ENCODE results near the gene PAQR7. TPM values are rescaled to one million over a fixed set of nuclear protein-coding genes. Genes with fewer than 3 reads are reported as not detected.

Gene PAQR7
- polyA plus RNA-seq, 1 donor from 2014 or later, result 4.1 TPM

GRCh38 chr1:25873120-25873519 lies 2.4 kb downstream of the PAQR7 start:
- Histone ChIP-seq H3K9ac (ENCODE audit: low read length) (no peak overlapping the region), H3K36me3 (ENCODE audit: insufficient read depth, low read length) (no peaks in the 10 kb centered on the region), H3K4me3 (ENCODE audit: low read length) (no peak overlapping the region), H3K9me2 (ENCODE audit: insufficient read depth, low read length) (no peaks in the 10 kb centered on the region), H3K27ac (ENCODE audit: low read length) (no peak overlapping the region), H3F3A (ENCODE audit: insufficient read depth, low read length, poor library complexity, severe bottlenecking) (no peaks in the 10 kb centered on the region), H3K4me2 (ENCODE audit: low read length) (no peak overlapping the region), H3K9me3 (ENCODE audit: low read length) (no peaks in the 10 kb centered on the region), H4K20me1 (ENCODE audit: insufficient read depth) (no peaks in the 10 kb centered on the region), H3K27me3 (ENCODE audit: insufficient read depth, low read depth, low read length) (peaks cover 21% of the 10 kb centered on the region), H3K79me2 (replicated peaks; ENCODE audit: insufficient read depth, low read length) (no peaks in the 10 kb centered on the region), H2AFZ (ENCODE audit: low read depth, low read length) (no peak overlapping the region)
- TF ChIP-seq POLR2AphosphoS5 (IDR thresholded peaks at IDR 0.05) (no peak), EZH2 (IDR thresholded peaks at IDR 0.05; ENCODE audit: borderline replicate concordance, insufficient read depth, low read length, poor library complexity, severe bottlenecking) (no peak), REST (IDR thresholded peaks at IDR 0.05; ENCODE audit: borderline replicate concordance) (no peak), MXI1 (conservative IDR thresholded peaks at IDR 0.05; ENCODE audit: poor library complexity, severe bottlenecking) (no peak)
- TF ChIP-seq, protein P1, sequence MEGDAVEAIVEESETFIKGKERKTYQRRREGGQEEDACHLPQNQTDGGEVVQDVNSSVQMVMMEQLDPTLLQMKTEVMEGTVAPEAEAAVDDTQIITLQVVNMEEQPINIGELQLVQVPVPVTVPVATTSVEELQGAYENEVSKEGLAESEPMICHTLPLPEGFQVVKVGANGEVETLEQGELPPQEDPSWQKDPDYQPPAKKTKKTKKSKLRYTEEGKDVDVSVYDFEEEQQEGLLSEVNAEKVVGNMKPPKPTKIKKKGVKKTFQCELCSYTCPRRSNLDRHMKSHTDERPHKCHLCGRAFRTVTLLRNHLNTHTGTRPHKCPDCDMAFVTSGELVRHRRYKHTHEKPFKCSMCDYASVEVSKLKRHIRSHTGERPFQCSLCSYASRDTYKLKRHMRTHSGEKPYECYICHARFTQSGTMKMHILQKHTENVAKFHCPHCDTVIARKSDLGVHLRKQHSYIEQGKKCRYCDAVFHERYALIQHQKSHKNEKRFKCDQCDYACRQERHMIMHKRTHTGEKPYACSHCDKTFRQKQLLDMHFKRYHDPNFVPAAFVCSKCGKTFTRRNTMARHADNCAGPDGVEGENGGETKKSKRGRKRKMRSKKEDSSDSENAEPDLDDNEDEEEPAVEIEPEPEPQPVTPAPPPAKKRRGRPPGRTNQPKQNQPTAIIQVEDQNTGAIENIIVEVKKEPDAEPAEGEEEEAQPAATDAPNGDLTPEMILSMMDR (IDR thresholded peaks at IDR 0.05; ENCODE audit: poor library complexity, severe bottlenecking), result no peak

DNA sequence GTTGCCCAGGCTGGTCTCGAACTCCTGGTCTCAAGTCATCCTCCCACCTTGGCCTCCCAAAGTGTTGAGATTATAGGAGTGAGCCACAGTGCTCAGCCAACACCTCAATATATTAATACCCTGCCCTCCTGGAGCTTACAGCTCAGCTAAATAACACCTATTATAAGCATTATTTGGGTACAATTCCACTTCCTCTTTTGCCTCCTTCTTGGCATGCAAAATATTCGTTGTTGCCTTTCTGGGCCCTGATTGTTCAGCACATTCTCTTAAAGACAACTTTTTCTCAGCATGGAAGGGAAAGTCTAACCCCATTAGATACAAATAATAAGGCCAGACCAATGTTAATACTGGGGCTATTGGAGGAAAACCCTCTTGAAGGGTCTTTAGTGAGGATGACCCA lies 2.8 kb downstream of the PAQR7 start:
- H3K27ac ChIP-seq (ENCODE audit: low read length), result no peak overlapping the region

More for the DNA sequence above, 2.8 kb downstream of the PAQR7 start:
- Histone ChIP-seq H3K4me2 (ENCODE audit: low read length) (no peak overlapping the region), H3F3A (ENCODE audit: insufficient read depth, low read length, poor library complexity, severe bottlenecking) (no peaks in the 10 kb centered on the region), H3K9me3 (ENCODE audit: low read length) (no peaks in the 10 kb centered on the region), H3K4me3 (ENCODE audit: low read length) (no peak overlapping the region), H3K79me2 (replicated peaks; ENCODE audit: insufficient read depth, low read length) (no peaks in the 10 kb centered on the region), H2AFZ (ENCODE audit: low read depth, low read length) (no peak overlapping the region), H3K9ac (ENCODE audit: low read length) (no peak overlapping the region), H3K36me3 (ENCODE audit: insufficient read depth, low read length) (no peaks in the 10 kb centered on the region), H3K27me3 (ENCODE audit: insufficient read depth, low read depth, low read length) (peaks cover 21% of the 10 kb centered on the region), H3K9me2 (ENCODE audit: insufficient read depth, low read length) (no peaks in the 10 kb centered on the region), H4K20me1 (ENCODE audit: insufficient read depth) (no peaks in the 10 kb centered on the region)
- TF ChIP-seq, protein P1 (IDR thresholded peaks at IDR 0.05; ENCODE audit: poor library complexity, severe bottlenecking), result no peak
- TF ChIP-seq EP300 (conservative IDR thresholded peaks at IDR 0.05; ENCODE audit: poor library complexity, severe bottlenecking), result no peak
- no peak for TF ChIP-seq POLR2AphosphoS5 (IDR thresholded peaks at IDR 0.05)
- TF ChIP-seq SMC3 (conservative IDR thresholded peaks at IDR 0.05; ENCODE audit: poor library complexity), result no peak
- TF ChIP-seq RAD21 (conservative IDR thresholded peaks at IDR 0.05), result no peak
- TF ChIP-seq EZH2 (IDR thresholded peaks at IDR 0.05; ENCODE audit: borderline replicate concordance, insufficient read depth, low read length, poor library complexity, severe bottlenecking), result no peak
- TF ChIP-seq MXI1 (conservative IDR thresholded peaks at IDR 0.05; ENCODE audit: poor library complexity, severe bottlenecking), result no peak
- no peak for TF ChIP-seq TAF1 (IDR thresholded peaks at IDR 0.05; ENCODE audit: low read depth)
- no peak for TF ChIP-seq REST (IDR thresholded peaks at IDR 0.05; ENCODE audit: borderline replicate concordance)
